ENCODE measurements around the gene TEX44.

- TF ChIP-seq POLR2A (IDR thresholded peaks at IDR 0.05) (no peak), CTCF (IDR thresholded peaks at IDR 0.05) (no peak)
Observed at GRCh38 chr2:231567159-231567558, 25.5 kb upstream of the TEX44 start.
